Measurements from ENCODE around the gene TRIM65. TPM values are rescaled to one million over a fixed set of nuclear protein-coding genes. Genes with fewer than 3 reads are reported as not detected.

The TRIM65 gene
- total and polyA plus RNA-seq, 10 of the 15 experiments (the other 5 are each of a cell fraction or from before 2014, with no cell fraction given), result 1.4 to 26.0 (median 10.8) TPM

DNA sequence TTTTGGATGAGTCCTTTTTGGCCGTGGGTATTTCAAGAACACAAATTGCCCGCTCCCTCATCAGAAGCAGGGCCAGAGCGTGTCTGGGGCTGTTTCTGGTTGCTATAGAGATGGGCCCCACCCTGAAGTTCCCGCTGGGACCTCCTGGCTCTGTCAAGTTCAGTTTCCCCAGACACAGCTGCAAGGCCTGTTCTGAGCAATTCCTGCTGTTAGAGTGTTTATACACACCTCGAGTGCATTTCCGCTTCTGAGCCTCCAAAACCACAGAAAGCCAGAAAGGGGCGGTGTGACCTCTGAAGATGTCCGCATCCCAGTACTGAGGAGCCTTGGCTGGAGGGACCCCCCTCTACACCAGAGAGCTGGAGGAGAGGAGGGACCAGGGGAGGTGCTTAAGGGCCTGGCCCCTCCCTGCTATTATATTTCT is 32.3 kb downstream of the TRIM65 start (continued):
- no peak for TF ChIP-seq E2F8 (IDR thresholded peaks at IDR 0.05; ENCODE audit: low read depth, partially characterized antibody)
- TF ChIP-seq, protein P1, sequence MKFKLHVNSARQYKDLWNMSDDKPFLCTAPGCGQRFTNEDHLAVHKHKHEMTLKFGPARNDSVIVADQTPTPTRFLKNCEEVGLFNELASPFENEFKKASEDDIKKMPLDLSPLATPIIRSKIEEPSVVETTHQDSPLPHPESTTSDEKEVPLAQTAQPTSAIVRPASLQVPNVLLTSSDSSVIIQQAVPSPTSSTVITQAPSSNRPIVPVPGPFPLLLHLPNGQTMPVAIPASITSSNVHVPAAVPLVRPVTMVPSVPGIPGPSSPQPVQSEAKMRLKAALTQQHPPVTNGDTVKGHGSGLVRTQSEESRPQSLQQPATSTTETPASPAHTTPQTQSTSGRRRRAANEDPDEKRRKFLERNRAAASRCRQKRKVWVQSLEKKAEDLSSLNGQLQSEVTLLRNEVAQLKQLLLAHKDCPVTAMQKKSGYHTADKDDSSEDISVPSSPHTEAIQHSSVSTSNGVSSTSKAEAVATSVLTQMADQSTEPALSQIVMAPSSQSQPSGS (IDR thresholded peaks at IDR 0.05; ENCODE audit: low read length), result peak; percentile 55; the same call in 1 of the 2 replicates
- TF ChIP-seq EGR1 (IDR thresholded peaks at IDR 0.05; ENCODE audit: borderline replicate concordance in 1 of 2, low read depth in 2 of 2, low read length in 2 of 2), result no peak
- TF ChIP-seq GABPA (IDR thresholded peaks at IDR 0.05; ENCODE audit: low read depth), result no peak
- no peak for TF ChIP-seq SIX5 (IDR thresholded peaks at IDR 0.05; ENCODE audit: low read depth, low read length, severe bottlenecking)
- TF ChIP-seq TCF3 (IDR thresholded peaks at IDR 0.05; ENCODE audit: borderline replicate concordance, insufficient read depth, low read depth, low read length), result peak; percentile 95
- TF ChIP-seq KDM1A (IDR thresholded peaks at IDR 0.05; ENCODE audit: borderline replicate concordance), result no peak
- no peak for TF ChIP-seq SREBF1 (IDR thresholded peaks at IDR 0.05; ENCODE audit: low read length)
- no peak for TF ChIP-seq ZSCAN29 (IDR thresholded peaks at IDR 0.05)
- no peak for TF ChIP-seq ATF3 (IDR thresholded peaks at IDR 0.05; ENCODE audit: borderline replicate concordance, extremely low read depth, low read depth, low read length)
- TF ChIP-seq SP1 (IDR thresholded peaks at IDR 0.05; ENCODE audit: low read depth, low read length), result peak; percentile 25

All from GM12878 (cell line).